H9 (cell line): ENCODE results near the gene PRAC2. TPM values are rescaled to one million over a fixed set of nuclear protein-coding genes. Genes with fewer than 3 reads are reported as not detected.
A peak's percentile ranks its signal among the peaks of the same experiment; 100 is the strongest.

ENCODE experiments used
- DNase-seq: peaks from one replicate; pipeline ENCODE4 v3.0.0-alpha.2; 2017
- H2AFZ ChIP-seq: one replicate; pipeline ENCODE4 v1.6.1; 2013; ENCODE audit warnings: mild to moderate bottlenecking, low read length, control low read depth, moderate library complexity
- H2AK5ac ChIP-seq: 2 replicates; pipeline ENCODE4 v1.6.1; 2013; ENCODE audit warnings: low read length, control low read depth, mixed read lengths; ENCODE audit not compliant: insufficient read length
- H2BK120ac ChIP-seq: one replicate; pipeline ENCODE4 v1.6.1; 2013; ENCODE audit warnings: low read depth, mild to moderate bottlenecking, low read length, control low read depth, inconsistent platforms; ENCODE audit not compliant: poor library complexity, severe bottlenecking
- H2BK12ac ChIP-seq: 2 replicates; pipeline ENCODE4 v1.6.1; 2013; ENCODE audit warnings: low read length, control low read depth, mixed read lengths, low read depth; ENCODE audit not compliant: insufficient read length
- H2BK15ac ChIP-seq: 2 replicates; pipeline ENCODE4 v1.6.1; 2013; ENCODE audit warnings: low read depth, low read length, control low read depth
- H2BK20ac ChIP-seq: one replicate; pipeline ENCODE4 v1.6.1; 2013; ENCODE audit warnings: low read depth, mild to moderate bottlenecking, low read length, control low read depth, inconsistent platforms; ENCODE audit not compliant: poor library complexity, severe bottlenecking
- H2BK5ac ChIP-seq: 2 replicates; pipeline ENCODE4 v1.6.1; 2013; ENCODE audit warnings: low read length, control low read depth, mixed read lengths; ENCODE audit not compliant: insufficient read length
- H3K14ac ChIP-seq: 2 replicates; pipeline ENCODE4 v1.6.1; 2013; ENCODE audit warnings: low read length, control low read depth; ENCODE audit not compliant: insufficient read depth
- H3K18ac ChIP-seq: 2 replicates; pipeline ENCODE4 v1.6.1; 2013; ENCODE audit warnings: low read depth, mild to moderate bottlenecking, mixed read lengths, low read length, control low read depth; ENCODE audit not compliant: insufficient read length
- H3K23ac ChIP-seq: 2 replicates; pipeline ENCODE4 v1.6.1; 2013; ENCODE audit warnings: low read length, control low read depth, mixed read lengths, low read depth; ENCODE audit not compliant: insufficient read length
- H3K23me2 ChIP-seq: 2 replicates; pipeline ENCODE4 v1.6.1; 2013; ENCODE audit warnings: low read depth, mild to moderate bottlenecking, mixed read lengths, low read length, control low read depth; ENCODE audit not compliant: insufficient read length, poor library complexity, severe bottlenecking
- H3K27ac ChIP-seq: 2 replicates; pipeline ENCODE4 v1.5.1; 2013; ENCODE audit warnings: low read length, control low read depth, mixed read lengths, low read depth; ENCODE audit not compliant: insufficient read length
- H3K27me3 ChIP-seq: 2 replicates; pipeline ENCODE4 v1.6.1; 2013; ENCODE audit warnings: low read length, control low read depth, inconsistent platforms; ENCODE audit not compliant: insufficient read depth
- H3K4ac ChIP-seq: 2 replicates; pipeline ENCODE4 v1.6.1; 2013; ENCODE audit warnings: low read depth, mild to moderate bottlenecking, control low read depth, inconsistent platforms, low read length, moderate library complexity
- H3K4me1 ChIP-seq: 2 replicates; pipeline ENCODE4 v1.6.1; 2013; ENCODE audit warnings: low read length, control low read depth, inconsistent platforms; ENCODE audit not compliant: insufficient read depth
- H3K4me2 ChIP-seq: 2 replicates; pipeline ENCODE4 v1.6.1; 2013; ENCODE audit warnings: low read length, control low read depth, mixed read lengths; ENCODE audit not compliant: insufficient read length, insufficient read depth
- H3K56ac ChIP-seq: 2 replicates; pipeline ENCODE4 v1.6.1; 2013; ENCODE audit warnings: low read depth, mild to moderate bottlenecking, mixed read lengths, low read length, control low read depth; ENCODE audit not compliant: insufficient read length
- H3K79me1 ChIP-seq: 2 replicates; pipeline ENCODE4 v1.6.1; 2013; ENCODE audit warnings: low read depth, mild to moderate bottlenecking, moderate library complexity, low read length, control low read depth, inconsistent platforms; ENCODE audit not compliant: insufficient read depth, poor library complexity, severe bottlenecking
- H3K79me2 ChIP-seq: 2 replicates; pipeline ENCODE4 v1.6.1; 2013; ENCODE audit warnings: low read length, control low read depth, inconsistent platforms; ENCODE audit not compliant: insufficient read depth
- H3K9ac ChIP-seq: 2 replicates; pipeline ENCODE4 v1.6.1; 2013; ENCODE audit warnings: low read length, control low read depth, mixed read lengths; ENCODE audit not compliant: insufficient read length; ENCODE audit errors: extremely low read depth
- H3K9me3 ChIP-seq: one replicate; pipeline ENCODE4 v1.6.1; 2013; ENCODE audit warnings: low read depth, low read length, inconsistent platforms; ENCODE audit not compliant: control insufficient read depth
- H3T11ph ChIP-seq: one replicate; pipeline ENCODE4 v1.6.1; 2013; ENCODE audit warnings: mild to moderate bottlenecking, low read length, control low read depth, inconsistent platforms
- H4K20me1 ChIP-seq: one replicate; pipeline ENCODE4 v1.6.1; 2013; ENCODE audit not compliant: control insufficient read depth, insufficient read length, insufficient read depth
- H4K5ac ChIP-seq: 2 replicates; pipeline ENCODE4 v1.6.1; 2013; ENCODE audit warnings: low read depth, mild to moderate bottlenecking, mixed read lengths, low read length, control low read depth; ENCODE audit not compliant: insufficient read length
- H4K8ac ChIP-seq: replicated peaks from 2 replicates; pipeline ENCODE4 v1.6.1; 2013; ENCODE audit warnings: low read length, control low read depth, mixed read lengths, low read depth; ENCODE audit not compliant: insufficient read length
- H4K91ac ChIP-seq: 2 replicates; pipeline ENCODE4 v1.6.1; 2013; ENCODE audit warnings: low read depth, mild to moderate bottlenecking, moderate library complexity, mixed read lengths, low read length, control low read depth; ENCODE audit not compliant: insufficient read length
- H3K27ac Mint-ChIP-seq, 3 experiments: 2 replicates in 2 of 3; 3 replicates in 1 of 3; pipeline ENCODE4 v1.8.0; 2020 to 2021; ENCODE audit warnings: mixed read lengths in 3 of 3, mild to moderate bottlenecking in 1 of 3, moderate library complexity in 1 of 3
- H3K27me3 Mint-ChIP-seq: 2 replicates; pipeline ENCODE4 v1.8.0; 2021; ENCODE audit warnings: low read depth, mild to moderate bottlenecking, moderate library complexity, mixed read lengths
- H3K36me3 Mint-ChIP-seq, 3 experiments: 2 replicates in 2 of 3; 3 replicates in 1 of 3; pipeline ENCODE4 v1.8.0; 2020 to 2021; ENCODE audit warnings: low read depth in 3 of 3, mixed read lengths in 3 of 3; ENCODE audit not compliant: insufficient read depth in 1 of 3
- H3K4me1 Mint-ChIP-seq, 2 experiments: 2 replicates each; pipeline ENCODE4 v1.8.0; 2020; ENCODE audit warnings: mixed read lengths in 2 of 2
- H3K4me3 Mint-ChIP-seq, 2 experiments: 2 replicates in 1 of 2; 3 replicates in 1 of 2; pipeline ENCODE4 v1.8.0; 2020 to 2021; ENCODE audit warnings: mild to moderate bottlenecking in 2 of 2, mixed read lengths in 2 of 2, moderate library complexity in 1 of 2
- H3K9me3 Mint-ChIP-seq, 2 experiments: 2 replicates in 1 of 2; 3 replicates in 1 of 2; pipeline ENCODE4 v1.8.0; 2020; ENCODE audit warnings: mild to moderate bottlenecking in 2 of 2, mixed read lengths in 2 of 2, moderate library complexity in 1 of 2
- CTCF ChIP-seq: fragments of 200-600 bp; sonication (generic); conservative IDR thresholded peaks from 3 replicates; pipeline ENCODE4 v1.8.0; 2021; ENCODE audit warnings: antibody characterized with exemption, mild to moderate bottlenecking
- whole genome bisulfite sequencing: extraction: QIAGEN DNeasy Blood & Tissue Kit; methylation state at CpG from one replicate; pipeline ENCODE4 v1.1.7; 2013; ENCODE audit warnings: missing lambda C conversion rate, low lambda C conversion rate, mixed read lengths; ENCODE audit not compliant: insufficient read length; ENCODE audit errors: extremely low coverage; 5-methylcytosine and 5-hydroxymethylcytosine counted together
- total RNA-seq: library from RNA; stranded (reverse); gene quantifications from 2 replicates; pipeline ENCODE4 v1.2.1, GENCODE V29; 2021

The PRAC2 gene
- total RNA-seq, 1 experiment from 2014 or later, result not detected

DNA sequence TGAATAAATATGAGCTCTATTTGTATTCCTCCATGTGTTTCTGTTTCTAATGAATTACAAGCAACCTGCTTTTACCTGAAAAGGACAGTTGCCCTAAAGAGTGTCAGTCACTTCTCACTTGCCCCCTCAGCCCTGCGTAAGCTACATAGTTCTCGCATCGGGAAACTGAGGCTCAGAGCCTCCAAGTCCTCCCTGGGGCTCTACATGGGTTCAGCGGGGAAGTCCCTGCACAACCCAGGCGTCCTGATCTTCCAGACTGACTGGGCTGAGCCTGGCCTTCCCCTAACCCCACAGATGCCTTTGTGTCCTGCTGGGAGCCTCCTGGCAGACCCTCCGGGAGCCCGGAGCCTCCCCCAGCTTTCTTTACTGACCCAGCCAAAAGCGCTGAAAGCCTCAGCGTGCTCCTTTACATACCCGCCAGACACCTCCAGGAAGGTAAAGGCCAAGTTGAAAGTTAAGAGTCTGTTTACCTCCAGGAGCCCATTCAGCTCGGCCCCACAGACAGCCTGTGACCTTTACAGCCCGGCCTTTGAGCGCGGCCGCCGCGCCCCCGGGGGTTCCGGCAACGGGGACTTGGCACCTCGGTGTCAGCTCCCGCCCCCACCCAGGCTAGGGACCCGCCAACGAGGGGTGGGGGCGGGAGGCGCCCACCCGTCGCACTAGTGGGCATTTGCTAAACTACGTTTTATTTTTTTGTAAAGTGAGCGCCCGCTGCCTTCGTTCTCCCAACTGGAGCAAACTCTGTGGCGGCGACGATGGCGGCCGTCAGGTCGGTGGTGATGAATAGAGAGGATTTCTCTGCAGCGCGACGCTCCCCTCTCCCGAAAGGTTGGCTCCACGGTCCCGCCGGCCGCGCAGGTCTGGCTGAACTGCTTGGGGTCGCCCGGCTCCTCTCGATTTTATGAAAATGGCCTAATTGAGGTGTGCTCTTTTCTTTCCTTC, 10.0 kb downstream of the PRAC2 start:
- no peaks in the 10 kb centered on the region for H4K20me1 ChIP-seq
- H3K4me2 ChIP-seq, result no peak overlapping the region
- H2BK12ac ChIP-seq, result no peak overlapping the region
- H3K18ac ChIP-seq, result no peak overlapping the region
- Mint-ChIP-seq H3K9me3 (peaks cover 0 to 14% of the 10 kb centered on the region in 2 experiments; a peak in 1 of 5 replicates), H3K27me3 (peaks cover 100% of the 10 kb centered on the region), H3K27ac (no peak overlapping the region; a peak in 2 of 7 replicates), H3K4me1 (peaks cover 10 to 18% of the 10 kb centered on the region in 2 experiments), H3K4me3 (peak overlapping the region in 1 of 2 experiments; percentile 5; a peak in 2 of 5 replicates), H3K36me3 (no peaks in the 10 kb centered on the region)
- H3K79me2 ChIP-seq, result no peaks in the 10 kb centered on the region
- no peak overlapping the region for H4K91ac ChIP-seq
- H3T11ph ChIP-seq, result no peak overlapping the region
- no CpG with 5 or more reads among the region's 50 CpGs for WGBS
- no peak overlapping the region for H3K4ac ChIP-seq
- no peak overlapping the region for H4K8ac ChIP-seq
- peaks cover 4% of the 10 kb centered on the region for H3K23me2 ChIP-seq
- peak; percentile 82 for DNase-seq
- H2BK5ac ChIP-seq, result no peak overlapping the region
- no peak overlapping the region for H2AK5ac ChIP-seq
- no peaks in the 10 kb centered on the region for H3K9me3 ChIP-seq
- no peak overlapping the region for H2AFZ ChIP-seq
- no peak for TF ChIP-seq CTCF
- H2BK15ac ChIP-seq, result no peak overlapping the region
- no peak overlapping the region for H3K56ac ChIP-seq
- H3K79me1 ChIP-seq, result no peaks in the 10 kb centered on the region
- H3K4me1 ChIP-seq, result no peaks in the 10 kb centered on the region
- no peak overlapping the region for H3K27ac ChIP-seq
- peaks cover 99% of the 10 kb centered on the region for H3K27me3 ChIP-seq
- no peak overlapping the region for H2BK120ac ChIP-seq
- H3K9ac ChIP-seq, result no peak overlapping the region
- no peak overlapping the region for H3K23ac ChIP-seq
- no peak overlapping the region for H2BK20ac ChIP-seq
- H3K14ac ChIP-seq, result no peak overlapping the region
- no peak overlapping the region for H4K5ac ChIP-seq
